ENCODE measurements around the gene SKOR1. TPM values are rescaled to one million over a fixed set of nuclear protein-coding genes. Genes with fewer than 3 reads are reported as not detected.

Gene SKOR1
- total and polyA plus RNA-seq, 2 of the 13 experiments (the other 11 are each of a cell fraction or from before 2014, with no cell fraction given): 0.09 to 0.11 TPM

DNA sequence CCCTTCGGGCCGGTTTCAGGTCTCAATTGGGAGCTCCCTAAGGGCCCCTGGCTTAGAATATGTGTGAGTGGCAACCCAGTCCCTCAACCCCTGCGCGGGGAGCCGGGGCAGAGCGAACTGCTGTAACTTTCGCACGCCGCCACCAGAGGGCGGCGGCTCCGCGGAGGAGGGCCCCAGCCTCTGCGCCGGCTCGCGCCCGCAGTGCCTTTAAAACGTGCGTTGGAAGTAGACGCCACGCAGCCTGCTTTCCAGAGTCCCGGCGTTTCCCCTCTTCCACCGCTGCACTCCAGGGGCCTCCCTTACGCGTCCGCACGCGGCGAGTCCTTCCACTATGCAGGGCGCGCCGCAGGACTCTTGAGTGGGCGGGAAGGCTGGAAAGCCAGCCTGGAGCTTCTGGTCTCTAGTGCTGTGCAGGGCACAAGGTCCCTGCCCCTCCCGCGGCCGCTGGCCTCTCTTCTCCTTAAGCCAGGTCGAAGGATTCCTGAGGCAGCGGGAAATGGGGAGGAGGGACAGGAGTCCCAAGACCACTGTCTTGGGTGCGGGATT lies 38.2 kb downstream of the SKOR1 start (continued):
- TF ChIP-seq, protein P1, sequence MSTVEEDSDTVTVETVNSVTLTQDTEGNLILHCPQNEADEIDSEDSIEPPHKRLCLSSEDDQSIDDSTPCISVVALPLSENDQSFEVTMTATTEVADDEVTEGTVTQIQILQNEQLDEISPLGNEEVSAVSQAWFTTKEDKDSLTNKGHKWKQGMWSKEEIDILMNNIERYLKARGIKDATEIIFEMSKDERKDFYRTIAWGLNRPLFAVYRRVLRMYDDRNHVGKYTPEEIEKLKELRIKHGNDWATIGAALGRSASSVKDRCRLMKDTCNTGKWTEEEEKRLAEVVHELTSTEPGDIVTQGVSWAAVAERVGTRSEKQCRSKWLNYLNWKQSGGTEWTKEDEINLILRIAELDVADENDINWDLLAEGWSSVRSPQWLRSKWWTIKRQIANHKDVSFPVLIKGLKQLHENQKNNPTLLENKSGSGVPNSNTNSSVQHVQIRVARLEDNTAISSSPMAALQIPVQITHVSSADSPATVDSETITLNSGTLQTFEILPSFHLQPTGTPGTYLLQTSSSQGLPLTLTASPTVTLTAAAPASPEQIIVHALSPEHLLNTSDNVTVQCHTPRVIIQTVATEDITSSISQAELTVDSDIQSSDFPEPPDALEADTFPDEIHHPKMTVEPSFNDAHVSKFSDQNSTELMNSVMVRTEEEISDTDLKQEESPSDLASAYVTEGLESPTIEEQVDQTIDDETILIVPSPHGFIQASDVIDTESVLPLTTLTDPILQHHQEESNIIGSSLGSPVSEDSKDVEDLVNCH (CRISPR knock-in tag; IDR thresholded peaks at IDR 0.05): no peak
- peak; percentile 39; the same call in 1 of the 2 replicates for TF ChIP-seq FOSL2 (CRISPR knock-in tag; IDR thresholded peaks at IDR 0.05)
- TF ChIP-seq ZNF816 (CRISPR knock-in tag; IDR thresholded peaks at IDR 0.05; ENCODE audit: borderline replicate concordance): no peak
- TF ChIP-seq ZNF292 (CRISPR knock-in tag; IDR thresholded peaks at IDR 0.05; ENCODE audit: borderline replicate concordance, low read depth): peak; percentile 81
- peak; percentile 91 for TF ChIP-seq ZMYM4 (CRISPR knock-in tag; IDR thresholded peaks at IDR 0.05)
- no peak; the same call in 1 of the 2 replicates for TF ChIP-seq ZNF782 (CRISPR knock-in tag; IDR thresholded peaks at IDR 0.05; ENCODE audit: borderline replicate concordance)
- TF ChIP-seq ZNF12 (CRISPR knock-in tag; IDR thresholded peaks at IDR 0.05): peak; percentile 53
- no peak for TF ChIP-seq MAFK (conservative IDR thresholded peaks at IDR 0.05 in 1 of 2, IDR thresholded peaks at IDR 0.05 in 1 of 2; ENCODE audit: low read length in 2 of 2)
- TF ChIP-seq, protein P2, sequence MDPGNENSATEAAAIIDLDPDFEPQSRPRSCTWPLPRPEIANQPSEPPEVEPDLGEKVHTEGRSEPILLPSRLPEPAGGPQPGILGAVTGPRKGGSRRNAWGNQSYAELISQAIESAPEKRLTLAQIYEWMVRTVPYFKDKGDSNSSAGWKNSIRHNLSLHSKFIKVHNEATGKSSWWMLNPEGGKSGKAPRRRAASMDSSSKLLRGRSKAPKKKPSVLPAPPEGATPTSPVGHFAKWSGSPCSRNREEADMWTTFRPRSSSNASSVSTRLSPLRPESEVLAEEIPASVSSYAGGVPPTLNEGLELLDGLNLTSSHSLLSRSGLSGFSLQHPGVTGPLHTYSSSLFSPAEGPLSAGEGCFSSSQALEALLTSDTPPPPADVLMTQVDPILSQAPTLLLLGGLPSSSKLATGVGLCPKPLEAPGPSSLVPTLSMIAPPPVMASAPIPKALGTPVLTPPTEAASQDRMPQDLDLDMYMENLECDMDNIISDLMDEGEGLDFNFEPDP (CRISPR knock-in tag; conservative IDR thresholded peaks at IDR 0.05): no peak
- TF ChIP-seq ZNF75D (CRISPR knock-in tag; IDR thresholded peaks at IDR 0.05; ENCODE audit: borderline replicate concordance): no peak
- TF ChIP-seq, protein P3, sequence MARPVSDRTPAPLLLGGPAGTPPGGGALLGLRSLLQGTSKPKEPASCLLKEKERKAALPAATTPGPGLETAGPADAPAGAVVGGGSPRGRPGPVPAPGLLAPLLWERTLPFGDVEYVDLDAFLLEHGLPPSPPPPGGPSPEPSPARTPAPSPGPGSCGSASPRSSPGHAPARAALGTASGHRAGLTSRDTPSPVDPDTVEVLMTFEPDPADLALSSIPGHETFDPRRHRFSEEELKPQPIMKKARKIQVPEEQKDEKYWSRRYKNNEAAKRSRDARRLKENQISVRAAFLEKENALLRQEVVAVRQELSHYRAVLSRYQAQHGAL (CRISPR knock-in tag; IDR thresholded peaks at IDR 0.05; ENCODE audit: not compliant biosample characterization): peak; percentile 58
- TF ChIP-seq ATF1 (CRISPR knock-in tag; IDR thresholded peaks at IDR 0.05): no peak
- TF ChIP-seq ZNF354B (CRISPR knock-in tag; IDR thresholded peaks at IDR 0.05): no peak
- TF ChIP-seq SMARCE1 (IDR thresholded peaks at IDR 0.05; ENCODE audit: borderline replicate concordance): no peak
- TF ChIP-seq ZNF274 (CRISPR knock-in tag; IDR thresholded peaks at IDR 0.05): 0 out of 2 replicates have a peak, but pooled peaks have one; percentile 19
- TF ChIP-seq ZNF709 (CRISPR knock-in tag; IDR thresholded peaks at IDR 0.05): no peak
- peak; percentile 54; the same call in 1 of the 2 replicates for TF ChIP-seq TEAD2 (CRISPR knock-in tag; IDR thresholded peaks at IDR 0.05)
- 0 out of 2 replicates have a peak, but pooled peaks have one; percentile 35 for TF ChIP-seq THAP11 (CRISPR knock-in tag; IDR thresholded peaks at IDR 0.05)
- peak; percentile 50; the same call in 1 of the 2 replicates for TF ChIP-seq RXRA (CRISPR knock-in tag; IDR thresholded peaks at IDR 0.05)
- no peak for TF ChIP-seq ZNF660 (CRISPR knock-in tag; IDR thresholded peaks at IDR 0.05; ENCODE audit: borderline replicate concordance, low read depth)
- peak; percentile 81; the same call in 1 of the 2 replicates for TF ChIP-seq ZNF776 (CRISPR knock-in tag; IDR thresholded peaks at IDR 0.05)
- TF ChIP-seq ASH2L (IDR thresholded peaks at IDR 0.05; ENCODE audit: insufficient read length, low read depth, low read length): peak; percentile 23
- peak; percentile 88 for TF ChIP-seq MYC (CRISPR knock-in tag; IDR thresholded peaks at IDR 0.05; ENCODE audit: borderline replicate concordance)

Data from HepG2 (cell line).